ENCODE results near the gene NKX2-4.

DNA sequence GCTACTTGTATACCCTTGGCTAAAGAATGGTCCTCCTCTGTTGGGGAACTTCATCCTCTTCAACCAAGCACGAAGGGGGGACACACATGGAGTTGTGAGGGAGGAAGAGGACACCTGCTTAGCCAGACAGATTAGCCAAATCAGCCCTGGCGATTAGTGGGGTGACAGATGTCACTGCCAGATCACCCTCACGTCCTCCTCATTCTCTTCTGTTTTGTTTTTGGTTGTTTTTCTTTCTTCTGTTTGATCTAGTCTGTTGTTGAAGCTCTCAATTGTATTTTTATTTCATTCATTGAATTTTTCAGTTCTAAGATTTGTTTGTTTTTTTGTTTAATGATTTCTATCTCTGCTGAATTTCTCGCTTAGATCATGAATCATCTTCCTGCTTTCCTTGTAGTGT is 27.5 kb upstream of the NKX2-4 start:
- TF ChIP-seq, protein P1, sequence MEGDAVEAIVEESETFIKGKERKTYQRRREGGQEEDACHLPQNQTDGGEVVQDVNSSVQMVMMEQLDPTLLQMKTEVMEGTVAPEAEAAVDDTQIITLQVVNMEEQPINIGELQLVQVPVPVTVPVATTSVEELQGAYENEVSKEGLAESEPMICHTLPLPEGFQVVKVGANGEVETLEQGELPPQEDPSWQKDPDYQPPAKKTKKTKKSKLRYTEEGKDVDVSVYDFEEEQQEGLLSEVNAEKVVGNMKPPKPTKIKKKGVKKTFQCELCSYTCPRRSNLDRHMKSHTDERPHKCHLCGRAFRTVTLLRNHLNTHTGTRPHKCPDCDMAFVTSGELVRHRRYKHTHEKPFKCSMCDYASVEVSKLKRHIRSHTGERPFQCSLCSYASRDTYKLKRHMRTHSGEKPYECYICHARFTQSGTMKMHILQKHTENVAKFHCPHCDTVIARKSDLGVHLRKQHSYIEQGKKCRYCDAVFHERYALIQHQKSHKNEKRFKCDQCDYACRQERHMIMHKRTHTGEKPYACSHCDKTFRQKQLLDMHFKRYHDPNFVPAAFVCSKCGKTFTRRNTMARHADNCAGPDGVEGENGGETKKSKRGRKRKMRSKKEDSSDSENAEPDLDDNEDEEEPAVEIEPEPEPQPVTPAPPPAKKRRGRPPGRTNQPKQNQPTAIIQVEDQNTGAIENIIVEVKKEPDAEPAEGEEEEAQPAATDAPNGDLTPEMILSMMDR (conservative IDR thresholded peaks at IDR 0.05 in 1 of 2, IDR thresholded peaks at IDR 0.05 in 1 of 2; ENCODE audit: extremely low read depth in 1 of 2, insufficient read depth in 1 of 2, low read depth in 1 of 2, low read length in 2 of 2): no peak
- TF ChIP-seq EZH2 (IDR thresholded peaks at IDR 0.05; ENCODE audit: borderline replicate concordance, low read length): no peak

Measured in mammary epithelial cell (primary cell).